Activated T-cell treated with anti-CD3 and anti-CD28 coated beads, Interleukin-2, amount 50 U/mL, for 1 hour (primary cell): ENCODE data around the gene NOS1AP.

ENCODE experiments used
- DNase-seq: peaks from one replicate; pipeline ENCODE4 v3.0.0-alpha.2; 2020

Gene NOS1AP

GRCh38 chr1:162305969-162306368 is 236.5 kb downstream of the NOS1AP start:
- DNase-seq = no peak

DNA sequence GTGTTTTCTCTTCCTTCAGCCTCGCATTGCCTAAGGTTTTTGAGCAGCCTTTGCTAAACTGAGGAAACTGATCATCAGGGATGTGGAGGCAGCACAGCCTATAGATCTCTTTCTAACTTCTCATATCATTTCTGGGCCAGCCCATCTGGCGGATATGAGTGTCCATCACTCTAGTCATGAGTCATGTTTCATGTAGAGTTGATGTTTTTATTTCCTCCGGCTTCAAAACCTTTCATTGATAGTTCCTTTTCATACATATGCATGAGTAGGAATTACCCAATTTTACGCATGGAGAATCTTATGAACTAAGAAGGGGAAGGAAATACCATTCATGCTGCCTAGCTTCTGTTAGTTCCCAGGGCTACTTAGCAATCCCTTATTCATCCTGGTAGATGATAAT is 240.8 kb downstream of the NOS1AP start:
- DNase-seq = no peak

DNA sequence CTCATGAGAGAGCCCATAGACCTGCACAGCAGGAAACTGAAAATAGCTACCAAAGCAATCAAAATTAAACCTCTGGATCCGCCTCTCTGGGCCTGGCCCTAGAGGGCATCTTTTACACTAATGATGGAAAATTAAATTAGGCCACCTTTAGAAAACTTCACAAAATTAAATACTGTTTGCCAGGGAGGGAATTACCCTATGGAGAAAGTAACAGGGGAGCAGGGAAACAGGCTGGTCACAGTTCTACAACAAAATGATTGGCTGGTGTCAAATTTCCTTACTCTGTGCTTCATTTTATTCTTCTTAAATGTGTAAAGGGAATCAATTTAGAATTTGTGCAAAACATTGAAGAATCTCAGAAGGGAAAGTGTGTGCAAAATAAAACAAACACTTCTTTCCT is 244.7 kb downstream of the NOS1AP start:
- DNase-seq = no peak

GRCh38 chr1:162315673-162316072 is 246.2 kb downstream of the NOS1AP start:
- DNase-seq = no peak

DNA sequence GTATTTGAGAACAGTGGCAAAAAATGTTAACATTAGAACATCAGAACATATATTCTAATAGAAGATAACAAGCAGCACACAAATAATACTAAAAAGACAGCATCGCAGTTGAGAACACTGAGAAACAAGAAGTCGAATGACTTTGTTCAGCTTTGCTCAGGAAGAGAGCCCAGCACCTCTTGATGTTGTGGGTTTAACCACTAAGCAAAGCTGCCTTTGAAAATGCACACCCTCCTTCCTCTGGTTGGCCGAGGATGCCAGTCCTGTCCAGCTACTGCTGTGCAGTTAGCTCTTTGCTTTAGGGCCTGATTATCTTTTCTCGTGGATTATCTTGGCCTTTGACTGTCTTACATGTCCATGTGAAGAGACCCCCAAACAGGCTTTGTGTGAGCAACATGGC is 246.7 kb downstream of the NOS1AP start:
- DNase-seq = no peak

DNA sequence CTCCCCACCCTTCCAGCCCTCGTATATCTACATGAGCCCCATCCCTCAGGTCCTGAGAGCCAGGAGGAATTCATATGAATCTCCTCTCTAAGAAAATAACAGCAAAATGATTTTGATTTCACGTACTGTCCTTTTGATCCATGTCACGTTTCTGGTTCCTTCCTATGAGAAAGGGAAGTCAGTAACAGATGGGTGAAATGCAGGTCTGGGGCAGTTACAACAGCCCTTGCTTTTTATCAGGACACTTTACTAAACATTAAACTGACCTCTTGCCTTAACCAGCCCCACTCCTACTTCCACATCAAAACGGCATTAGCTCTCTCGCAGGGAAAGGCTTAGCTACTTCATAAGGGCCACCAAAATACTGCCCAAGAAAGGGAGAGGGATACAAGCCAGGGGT is 248.1 kb downstream of the NOS1AP start:
- DNase-seq = no peak

DNA sequence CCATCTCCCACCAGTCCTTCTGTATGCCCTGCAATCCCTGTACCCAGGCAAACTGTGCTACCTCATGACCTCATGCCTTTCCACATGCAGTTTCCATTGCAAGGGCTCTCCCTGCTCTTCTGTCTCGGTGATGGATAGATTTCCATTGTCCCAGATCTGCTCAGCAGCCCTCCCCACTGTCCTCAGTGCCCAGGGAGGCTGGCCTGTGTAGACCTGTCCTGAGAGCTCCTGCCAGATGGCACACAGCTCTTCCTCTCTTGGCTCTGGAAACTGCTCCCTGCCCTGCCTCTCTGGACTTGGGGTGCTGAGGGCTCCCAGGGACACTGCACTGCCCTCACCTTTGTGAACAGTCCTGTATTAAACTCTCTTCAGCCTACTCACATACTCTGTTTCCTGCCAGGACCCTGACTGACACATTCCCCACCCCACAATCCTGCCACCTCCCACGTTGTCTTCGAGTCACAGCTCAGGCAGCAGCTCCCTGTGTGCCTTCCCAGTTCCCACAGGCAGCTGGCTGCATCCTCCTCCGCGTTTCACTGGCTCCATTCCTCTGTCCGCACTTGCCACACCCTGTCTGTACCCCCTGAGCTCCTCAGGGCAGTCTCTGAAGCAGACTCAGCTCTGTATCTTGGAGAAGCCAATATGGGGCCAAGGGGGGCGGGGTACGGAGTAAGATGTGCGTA is 250.1 kb downstream of the NOS1AP start:
- DNase-seq = no peak

GRCh38 chr1:162321809-162322422 is 252.4 kb downstream of the NOS1AP start:
- DNase-seq = no peak

- DNase-seq = no peak
Measured at GRCh38 chr1:162323023-162323422, 253.5 kb downstream of the NOS1AP start.

- no peak for DNase-seq
Measured at GRCh38 chr1:162324396-162324795, 254.9 kb downstream of the NOS1AP start.

- no peak for DNase-seq
Measured at GRCh38 chr1:162326559-162326958, 257.1 kb downstream of the NOS1AP start.

- no peak for DNase-seq
Measured at GRCh38 chr1:162327144-162327787, 257.8 kb downstream of the NOS1AP start.

- DNase-seq = no peak
Measured at GRCh38 chr1:162327788-162328165, 258.3 kb downstream of the NOS1AP start.

- no peak for DNase-seq
Measured at GRCh38 chr1:162328512-162328911, 259.0 kb downstream of the NOS1AP start.

DNA sequence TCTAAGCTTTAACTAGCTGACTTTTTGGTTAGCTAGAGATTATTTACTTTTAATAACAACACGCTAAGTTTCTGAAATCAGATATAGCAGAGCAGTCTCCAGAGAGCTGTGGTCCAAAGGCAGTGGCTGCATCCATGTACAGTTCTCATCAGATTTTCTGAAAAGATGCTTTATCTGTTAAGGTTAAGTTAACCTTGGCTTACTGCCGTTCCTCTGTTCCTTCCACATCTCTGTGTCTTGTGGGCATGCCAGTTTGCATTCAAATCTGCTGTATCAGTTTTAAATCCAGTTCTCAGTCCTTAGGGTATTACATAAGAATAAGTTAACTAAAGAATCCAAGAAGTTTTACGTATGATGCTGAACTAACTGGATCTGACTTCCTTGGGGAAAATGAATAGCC is 260.3 kb downstream of the NOS1AP start:
- DNase-seq = no peak

DNA sequence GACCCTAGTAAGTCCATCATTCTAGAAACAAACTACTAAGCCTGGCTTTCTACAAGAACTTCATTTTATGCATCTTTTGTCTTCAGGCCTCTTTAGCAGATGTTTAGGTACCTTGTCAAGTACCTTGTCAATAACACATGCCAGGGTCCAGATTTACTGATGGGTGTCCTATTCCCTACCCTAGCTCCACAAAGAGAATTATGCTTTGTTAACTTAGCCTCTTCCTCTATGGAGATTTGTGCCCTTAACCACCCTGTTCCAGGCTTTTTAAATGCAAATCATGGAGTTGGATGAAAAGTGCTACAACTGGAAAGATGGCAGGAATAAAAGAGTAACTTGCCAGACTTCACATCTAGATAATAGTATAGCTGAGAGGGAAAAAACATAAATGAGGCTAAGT is 264.5 kb downstream of the NOS1AP start:
- DNase-seq = no peak

GRCh38 chr1:162335126-162335525 is 265.6 kb downstream of the NOS1AP start:
- no peak for DNase-seq

GRCh38 chr1:162336621-162337285 is 267.3 kb downstream of the NOS1AP start:
- no peak for DNase-seq

DNA sequence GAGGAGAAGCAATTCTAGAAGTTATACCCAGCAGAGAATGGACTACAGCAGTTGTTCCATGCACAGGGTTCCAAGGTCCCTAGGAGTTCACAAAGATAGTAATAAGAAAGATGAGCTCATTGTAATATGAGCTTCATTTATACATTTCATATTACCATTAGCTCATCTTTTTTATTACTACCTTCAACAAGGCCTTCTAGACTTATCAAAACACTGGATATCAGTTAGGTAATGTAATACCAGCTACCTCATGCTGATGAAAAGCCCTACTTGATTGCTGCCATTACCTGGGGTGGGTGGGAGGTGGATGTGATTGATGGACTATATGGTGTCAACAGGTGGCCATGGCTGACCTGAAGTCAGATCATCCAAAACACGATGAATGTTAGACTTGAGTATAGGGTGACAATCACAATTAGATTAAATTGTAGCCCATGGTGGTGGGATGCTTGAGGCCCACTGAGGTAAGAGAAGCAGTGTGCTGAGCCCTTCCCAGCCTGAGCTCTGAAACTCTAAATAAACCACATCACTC is 273.0 kb downstream of the NOS1AP start:
- DNase-seq = no peak

DNA sequence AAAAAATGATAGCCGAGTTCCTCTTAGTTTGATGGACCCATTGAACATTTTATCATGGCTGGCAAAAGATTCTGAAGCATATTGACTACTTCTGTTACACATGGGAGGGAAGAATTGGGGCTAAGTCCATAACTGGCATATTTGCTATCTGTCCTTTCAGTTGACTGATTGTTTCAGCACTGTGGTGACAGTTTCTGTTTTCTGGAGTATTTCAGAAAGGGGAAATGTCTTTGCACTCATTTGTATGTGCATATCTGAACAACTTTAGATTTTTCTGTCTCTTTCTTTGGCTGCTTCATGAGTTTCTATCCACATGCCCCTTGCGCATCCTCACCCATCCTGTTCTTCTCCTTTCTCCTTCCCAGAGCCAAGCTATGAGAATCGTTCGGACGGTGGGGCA is 274.0 kb downstream of the NOS1AP start:
- no peak for DNase-seq

DNA sequence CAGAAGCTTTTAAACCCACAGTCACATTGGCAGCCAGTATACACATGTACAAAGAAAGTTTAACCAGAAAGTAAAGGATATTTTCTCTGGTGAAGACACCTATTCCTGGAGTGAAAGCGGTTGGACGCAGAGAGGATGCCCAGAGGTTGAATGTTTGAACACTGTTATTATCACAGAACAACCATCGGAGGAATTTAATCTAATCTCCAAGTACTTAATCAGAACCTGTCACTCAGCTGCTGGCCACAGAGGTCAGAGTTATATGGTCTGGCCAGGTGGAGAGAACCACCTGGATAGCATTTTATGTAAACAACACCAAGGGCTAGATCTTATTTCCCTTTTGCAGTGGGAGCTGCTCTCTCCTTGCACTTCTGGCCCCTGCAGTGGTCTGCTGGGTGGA is 277.8 kb downstream of the NOS1AP start:
- no peak for DNase-seq

GRCh38 chr1:162349635-162350330 is 280.3 kb downstream of the NOS1AP start:
- no peak for DNase-seq

DNA sequence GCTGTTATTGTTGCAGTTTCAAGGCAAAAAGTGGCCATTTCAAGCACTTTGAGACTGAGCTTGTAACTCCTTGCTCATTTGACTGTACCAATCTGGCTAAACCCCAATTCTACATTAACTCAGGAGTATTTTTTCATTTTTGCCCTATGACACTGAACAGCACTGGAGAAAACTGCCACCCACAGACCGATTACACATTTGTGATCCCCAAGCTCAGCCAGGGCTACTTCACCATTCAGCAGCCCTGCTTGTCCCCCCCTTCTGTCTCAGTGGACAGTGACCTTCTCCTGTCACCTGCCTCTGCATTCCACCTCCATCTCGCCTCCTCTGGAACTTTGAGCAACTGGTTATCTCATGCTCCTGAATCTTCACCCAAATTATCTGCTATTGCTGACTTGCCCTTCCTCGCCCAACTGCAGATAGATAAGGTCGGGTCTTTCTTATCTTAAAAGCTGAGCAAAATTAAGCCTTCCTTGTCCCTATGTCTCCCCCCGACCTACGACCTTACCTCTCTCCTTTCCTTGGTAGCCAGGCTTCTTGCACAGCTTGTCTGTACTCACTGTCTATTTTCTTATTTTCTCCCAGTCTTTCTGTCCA is 281.9 kb downstream of the NOS1AP start:
- no peak for DNase-seq
